H1 (cell line): Measurements from ENCODE around the gene THBS3. TPM values are rescaled to one million over a fixed set of nuclear protein-coding genes. Genes with fewer than 3 reads are reported as not detected.

Experiments used
- CBX5 ChIP-seq: fragments of 300-800, 300-1000 bp; sonication (generic); IDR thresholded peaks from 2 replicates; pipeline ENCODE4 v1.7.1; 2016; ENCODE audit warnings: antibody characterized with exemption, low read length, low read depth
- CREB1 ChIP-seq: IDR thresholded peaks from 2 replicates; pipeline ENCODE4 v1.6.1; 2012; ENCODE audit warnings: inconsistent platforms
- EGR1 ChIP-seq: IDR thresholded peaks from 2 replicates; pipeline ENCODE4 v1.6.1; 2011; ENCODE audit warnings: low read depth, low read length, borderline replicate concordance
- HDAC2 ChIP-seq, 2 experiments: fragments of 300-600 bp in 1 of 2; sonication (generic) in 1 of 2; IDR thresholded peaks; 2 replicates each; pipeline ENCODE4 v1.6.1; 2011 to 2012; ENCODE audit warnings: low read depth in 2 of 2, low read length in 2 of 2, mild to moderate bottlenecking in 2 of 2, moderate library complexity in 2 of 2, borderline replicate concordance in 1 of 2, inconsistent platforms in 1 of 2
- KDM4A ChIP-seq: IDR thresholded peaks from one replicate; pipeline ENCODE4 v1.7.1; 2012; ENCODE audit warnings: low read depth, mild to moderate bottlenecking, moderate library complexity, low read length, inconsistent platforms; ENCODE audit not compliant: severe bottlenecking
- POLR2A ChIP-seq, 2 experiments: IDR thresholded peaks; 1 replicate in 1 of 2; 2 replicates in 1 of 2; pipeline ENCODE4 v1.6.1; 2011; ENCODE audit warnings: low read depth in 2 of 2, low read length in 2 of 2, mild to moderate bottlenecking in 2 of 2; ENCODE audit errors: control extremely low read depth in 1 of 2
- POLR2AphosphoS5 ChIP-seq: IDR thresholded peaks from 2 replicates; pipeline ENCODE4 v1.6.1; 2011; ENCODE audit warnings: low read depth, low read length
- RAD21 ChIP-seq, 2 experiments: IDR thresholded peaks in 1 of 2; conservative IDR thresholded peaks in 1 of 2; 2 replicates each; pipeline ENCODE4 v1.6.1; 2011; ENCODE audit warnings: low read depth in 2 of 2, low read length in 2 of 2, improper control_type of control experiment in 1 of 2, inconsistent platforms in 1 of 2, mild to moderate bottlenecking in 1 of 2, moderate library complexity in 1 of 2
- SAP30 ChIP-seq: fragments of 300-600 bp; sonication (generic); IDR thresholded peaks from 2 replicates; pipeline ENCODE4 v1.7.1; 2012; ENCODE audit warnings: low read length, moderate library complexity, mild to moderate bottlenecking, inconsistent platforms; ENCODE audit not compliant: insufficient read depth, insufficient replicate concordance
- polyA plus RNA-seq, 7 experiments: library from polyadenylated mRNA; depleted of rRNA in 3 of 7; stranded (reverse) in 5 of 7; unstranded in 2 of 7; fragments of >200 nt in 5 of 7; fragments of 200-250 nt in 2 of 7; gene quantifications; 1 replicate in 5 of 7; 2 replicates in 1 of 7; 4 replicates in 1 of 7; pipeline versions ENCODE4 v1.2.1 to v1.2.3, GENCODE V29; 2011 to 2013; ENCODE audit warnings: missing spikeins in 2 of 7, mixed read lengths in 2 of 7
- total RNA-seq: library from RNA; stranded (reverse); fragmentation: NEBNext Ultra II Directional; extraction: Animal tissue kit (Norgen Biotek cat#: 25700); gene quantifications from 2 replicates; pipeline ENCODE4 v1.2.1, GENCODE V29; 2021

THBS3 gene
- total and polyA plus RNA-seq, 2 of the 8 experiments (the other 6 are each of a cell fraction or from before 2014, with no cell fraction given): 3.0 to 3.5 TPM

GRCh38 chr1:155195201-155196102 is 12.2 kb downstream of the THBS3 start (continued):
- TF ChIP-seq SAP30: peak; percentile 47
- no peak for TF ChIP-seq POLR2A (IDR thresholded peaks at IDR 0.05; ENCODE audit: control extremely low read depth in 1 of 2, low read depth in 2 of 2, low read length in 2 of 2)
- TF ChIP-seq HDAC2 (IDR thresholded peaks at IDR 0.05; ENCODE audit: borderline replicate concordance in 1 of 2, low read depth in 2 of 2, low read length in 2 of 2): 0 out of 4 replicates have a peak, but pooled peaks of 1 of the 2 experiments have one; percentile 12
- no peak for TF ChIP-seq KDM4A
- no peak for TF ChIP-seq RAD21 (IDR thresholded peaks at IDR 0.05 in 1 of 2, conservative IDR thresholded peaks at IDR 0.05 in 1 of 2; ENCODE audit: low read depth in 2 of 2, low read length in 2 of 2)
- TF ChIP-seq POLR2AphosphoS5: no peak; the same call in none of the 2 replicates
- no peak for TF ChIP-seq EGR1
- TF ChIP-seq CREB1: no peak
- TF ChIP-seq CBX5: no peak
- TF ChIP-seq, all 59 proteins: peak for 3
